Measurements from ENCODE around the gene ZFX.

ZFX gene

GRCh38 chrX:24229400-24229879 lies 79.9 kb downstream of the ZFX start:
- H3K4me3 ChIP-seq (IDR thresholded peaks at IDR 0.05; ENCODE audit: insufficient read depth, low read depth, low read length), result no peak overlapping the region
- no peaks in the 10 kb centered on the region for H3K79me2 ChIP-seq (ENCODE audit: insufficient read depth, low read depth)
- H3K36me3 ChIP-seq (ENCODE audit: insufficient read depth), result no peaks in the 10 kb centered on the region
- no peaks in the 10 kb centered on the region for H3K27me3 ChIP-seq (ENCODE audit: insufficient read depth, low read depth)
- H3K9ac ChIP-seq, result no peak overlapping the region
- no peaks in the 10 kb centered on the region for H3K4me1 ChIP-seq (ENCODE audit: low read depth, poor library complexity, severe bottlenecking)
- TF ChIP-seq, protein P1, sequence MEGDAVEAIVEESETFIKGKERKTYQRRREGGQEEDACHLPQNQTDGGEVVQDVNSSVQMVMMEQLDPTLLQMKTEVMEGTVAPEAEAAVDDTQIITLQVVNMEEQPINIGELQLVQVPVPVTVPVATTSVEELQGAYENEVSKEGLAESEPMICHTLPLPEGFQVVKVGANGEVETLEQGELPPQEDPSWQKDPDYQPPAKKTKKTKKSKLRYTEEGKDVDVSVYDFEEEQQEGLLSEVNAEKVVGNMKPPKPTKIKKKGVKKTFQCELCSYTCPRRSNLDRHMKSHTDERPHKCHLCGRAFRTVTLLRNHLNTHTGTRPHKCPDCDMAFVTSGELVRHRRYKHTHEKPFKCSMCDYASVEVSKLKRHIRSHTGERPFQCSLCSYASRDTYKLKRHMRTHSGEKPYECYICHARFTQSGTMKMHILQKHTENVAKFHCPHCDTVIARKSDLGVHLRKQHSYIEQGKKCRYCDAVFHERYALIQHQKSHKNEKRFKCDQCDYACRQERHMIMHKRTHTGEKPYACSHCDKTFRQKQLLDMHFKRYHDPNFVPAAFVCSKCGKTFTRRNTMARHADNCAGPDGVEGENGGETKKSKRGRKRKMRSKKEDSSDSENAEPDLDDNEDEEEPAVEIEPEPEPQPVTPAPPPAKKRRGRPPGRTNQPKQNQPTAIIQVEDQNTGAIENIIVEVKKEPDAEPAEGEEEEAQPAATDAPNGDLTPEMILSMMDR (conservative IDR thresholded peaks at IDR 0.05; ENCODE audit: low read depth, low read length), result no peak
- no peaks in the 10 kb centered on the region for H4K20me1 ChIP-seq (ENCODE audit: insufficient read depth)
- no peak overlapping the region for H3K27ac ChIP-seq
- H2AFZ ChIP-seq (ENCODE audit: low read depth), result no peak overlapping the region
- no peak overlapping the region for H3K4me2 ChIP-seq

- no peaks in the 10 kb centered on the region for H4K20me1 ChIP-seq (ENCODE audit: insufficient read depth)
- H3K27ac ChIP-seq, result no peak overlapping the region
- TF ChIP-seq, protein P1 (conservative IDR thresholded peaks at IDR 0.05; ENCODE audit: low read depth, low read length), result no peak
- no peak overlapping the region for H3K4me2 ChIP-seq
- H3K4me1 ChIP-seq (ENCODE audit: low read depth, poor library complexity, severe bottlenecking), result peaks cover 2% of the 10 kb centered on the region
- no peaks in the 10 kb centered on the region for H3K27me3 ChIP-seq (ENCODE audit: insufficient read depth, low read depth)
- no peak overlapping the region for H3K9ac ChIP-seq
- no peak overlapping the region for H3K4me3 ChIP-seq (IDR thresholded peaks at IDR 0.05; ENCODE audit: insufficient read depth, low read depth, low read length)
- no peaks in the 10 kb centered on the region for H3K79me2 ChIP-seq (ENCODE audit: insufficient read depth, low read depth)
- H2AFZ ChIP-seq (ENCODE audit: low read depth), result no peak overlapping the region
- no peaks in the 10 kb centered on the region for H3K36me3 ChIP-seq (ENCODE audit: insufficient read depth)
Measured at GRCh38 chrX:24229976-24230375, 80.4 kb downstream of the ZFX start.

- Histone ChIP-seq H4K20me1 (ENCODE audit: insufficient read depth) (no peaks in the 10 kb centered on the region), H3K79me2 (ENCODE audit: insufficient read depth, low read depth) (no peaks in the 10 kb centered on the region), H3K36me3 (ENCODE audit: insufficient read depth) (no peaks in the 10 kb centered on the region), H2AFZ (ENCODE audit: low read depth) (no peak overlapping the region), H3K4me3 (IDR thresholded peaks at IDR 0.05; ENCODE audit: insufficient read depth, low read depth, low read length) (no peak overlapping the region), H3K4me2 (no peak overlapping the region), H3K9ac (no peak overlapping the region), H3K27ac (no peak overlapping the region), H3K27me3 (ENCODE audit: insufficient read depth, low read depth) (no peaks in the 10 kb centered on the region), H3K4me1 (ENCODE audit: low read depth, poor library complexity, severe bottlenecking) (peaks cover 12% of the 10 kb centered on the region)
- TF ChIP-seq, protein P1 (conservative IDR thresholded peaks at IDR 0.05; ENCODE audit: low read depth, low read length), result no peak
Measured at GRCh38 chrX:24231131-24231540, 81.6 kb downstream of the ZFX start.

DNA sequence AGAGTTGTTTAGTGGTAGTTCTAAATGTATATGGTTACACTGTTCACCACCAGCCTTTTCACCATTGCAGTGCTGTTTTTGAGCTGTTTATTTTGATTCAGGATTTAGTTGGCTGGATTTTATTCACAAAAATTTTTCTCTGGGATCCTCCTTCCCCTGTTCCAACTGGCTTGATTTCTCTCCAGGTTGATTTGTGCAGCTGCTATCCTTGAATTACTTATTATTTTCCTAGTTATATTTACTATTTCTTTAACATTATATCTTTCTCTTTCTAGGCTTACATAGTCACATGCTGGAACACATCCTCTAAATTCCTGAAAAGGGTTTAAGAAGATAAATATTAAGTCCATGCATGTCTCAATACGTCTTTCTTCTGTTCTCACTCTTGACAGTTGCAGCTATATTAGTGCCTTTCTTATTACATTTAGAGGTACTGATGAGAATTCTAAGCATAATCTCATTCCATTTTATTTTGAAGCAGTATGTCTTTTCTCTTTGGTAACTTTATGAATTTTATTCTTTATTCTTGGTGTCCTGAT lies 82.2 kb downstream of the ZFX start:
- no peak overlapping the region for H3K4me3 ChIP-seq (IDR thresholded peaks at IDR 0.05; ENCODE audit: insufficient read depth, low read depth, low read length)
- TF ChIP-seq, protein P1 (conservative IDR thresholded peaks at IDR 0.05; ENCODE audit: low read depth, low read length), result no peak
- no peak overlapping the region for H3K27ac ChIP-seq
- no peak overlapping the region for H3K9ac ChIP-seq
- no peaks in the 10 kb centered on the region for H3K36me3 ChIP-seq (ENCODE audit: insufficient read depth)
- H3K4me1 ChIP-seq (ENCODE audit: low read depth, poor library complexity, severe bottlenecking), result peaks cover 12% of the 10 kb centered on the region
- no peak overlapping the region for H2AFZ ChIP-seq (ENCODE audit: low read depth)
- H3K4me2 ChIP-seq, result no peak overlapping the region
- H3K79me2 ChIP-seq (ENCODE audit: insufficient read depth, low read depth), result no peaks in the 10 kb centered on the region
- no peaks in the 10 kb centered on the region for H4K20me1 ChIP-seq (ENCODE audit: insufficient read depth)
- no peaks in the 10 kb centered on the region for H3K27me3 ChIP-seq (ENCODE audit: insufficient read depth, low read depth)
